SK-N-MC (cell line): ENCODE measurements around the gene TMEM165.
A peak's percentile ranks its signal among the peaks of the same experiment; 100 is the strongest.
"Not testable (repeated sequence)": the region's sequence is repeated elsewhere in the genome, so short reads cannot be mapped to it uniquely, and the experiment has no call there.

Source experiments
- DNase-seq: peaks from one replicate; pipeline ENCODE4 v3.0.0-alpha.2; 2011; ENCODE audit warnings: low read depth, low spot score
- H3K27ac ChIP-seq: fragments of 200-600 bp; sonication (generic); 2 replicates; pipeline ENCODE4 v1.5.1; 2016; ENCODE audit warnings: mixed run types
- H3K36me3 ChIP-seq: fragments of 200-600 bp; sonication (generic); 2 replicates; pipeline ENCODE4 v1.6.1; 2017; ENCODE audit warnings: antibody characterized with exemption, low read length, mixed read lengths; ENCODE audit not compliant: insufficient read depth
- H3K4me3 ChIP-seq: fragments of 200-600 bp; sonication (generic); 2 replicates; pipeline ENCODE4 v1.5.1; 2016
- H3K9ac ChIP-seq: fragments of 200-600 bp; sonication (generic); 2 replicates; pipeline ENCODE4 v1.8.0; 2017; ENCODE audit warnings: mixed run types, mixed read lengths; ENCODE audit not compliant: insufficient read length
- H3K9me3 ChIP-seq: fragments of 200-600 bp; sonication (generic); 2 replicates; pipeline ENCODE4 v1.6.1; 2017; ENCODE audit warnings: low read depth, mild to moderate bottlenecking, antibody characterized with exemption, low read length, moderate library complexity, mixed read lengths
- EZH2 ChIP-seq: fragments of 200-600 bp; sonication (generic); IDR thresholded peaks from one replicate; pipeline ENCODE4 v1.6.1; 2017; ENCODE audit warnings: antibody characterized with exemption
- FOXP2 ChIP-seq: optimal IDR thresholded peaks from 2 replicates; pipeline ENCODE3; 2011; ENCODE audit warnings: mild to moderate bottlenecking, moderate library complexity; ENCODE audit not compliant: insufficient read depth; ENCODE audit errors: extremely low read length, control extremely low read depth
- POLR2AphosphoS5 ChIP-seq: IDR thresholded peaks from 2 replicates; pipeline ENCODE4 v1.6.1; 2012; ENCODE audit warnings: mild to moderate bottlenecking, low read depth, low read length, borderline replicate concordance

Gene TMEM165, protein sequence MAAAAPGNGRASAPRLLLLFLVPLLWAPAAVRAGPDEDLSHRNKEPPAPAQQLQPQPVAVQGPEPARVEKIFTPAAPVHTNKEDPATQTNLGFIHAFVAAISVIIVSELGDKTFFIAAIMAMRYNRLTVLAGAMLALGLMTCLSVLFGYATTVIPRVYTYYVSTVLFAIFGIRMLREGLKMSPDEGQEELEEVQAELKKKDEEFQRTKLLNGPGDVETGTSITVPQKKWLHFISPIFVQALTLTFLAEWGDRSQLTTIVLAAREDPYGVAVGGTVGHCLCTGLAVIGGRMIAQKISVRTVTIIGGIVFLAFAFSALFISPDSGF

DNA sequence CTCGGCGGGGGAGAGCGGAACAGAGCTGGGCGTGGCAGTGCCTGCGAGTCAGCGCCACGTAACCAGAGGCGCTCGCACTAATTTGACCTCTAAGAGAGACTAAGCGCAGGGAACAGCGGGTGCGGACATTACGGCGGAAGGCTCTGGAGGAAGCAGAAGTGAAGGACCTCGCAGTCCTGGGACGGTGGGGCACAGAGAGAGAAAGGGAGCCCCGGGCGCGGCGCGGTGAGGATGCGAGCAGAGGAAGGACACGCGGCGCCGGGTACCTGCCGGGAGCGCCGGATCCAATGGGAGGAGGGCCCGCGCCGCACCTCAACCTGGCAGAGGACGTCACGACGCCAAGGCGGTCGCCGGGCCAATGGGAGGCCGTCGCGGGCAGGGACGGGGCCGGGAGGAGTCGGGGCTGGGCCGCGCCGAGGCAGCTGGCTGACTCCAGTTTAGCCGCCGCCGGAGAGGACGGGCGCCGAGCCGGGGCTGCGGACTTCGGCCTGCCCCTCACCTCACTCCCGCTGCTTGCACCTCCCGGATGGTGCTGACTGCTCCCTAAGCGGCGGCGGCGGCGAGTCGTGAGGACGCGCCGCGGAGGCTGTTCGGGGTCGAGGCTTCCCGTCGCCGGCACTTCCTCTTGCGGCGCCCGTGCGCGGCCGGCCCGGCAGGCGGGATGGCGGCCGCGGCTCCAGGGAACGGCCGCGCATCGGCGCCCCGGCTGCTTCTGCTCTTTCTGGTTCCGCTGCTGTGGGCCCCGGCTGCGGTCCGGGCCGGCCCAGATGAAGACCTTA, at the start of gene TMEM165:
TSS of gene TMEM165 (plus strand) at position 429 of the 779 bp plus-strand sequence. CDS start at position 662, 233 bp downstream.
- H3K27ac ChIP-seq: no peak within 1 kb of the TSS
- TF ChIP-seq EZH2 (no peak), POLR2AphosphoS5 (peak; percentile 91), FOXP2 (no peak)
- DNase-seq: no peak
- H3K36me3 ChIP-seq: peaks cover 9% of the 10 kb centered on the region; the same call in 1 of the 2 replicates
- no peaks in the 10 kb centered on the region for H3K9me3 ChIP-seq
- H3K4me3 ChIP-seq: peak within 1 kb of the TSS; percentile 95
- peak within 1 kb of the TSS; percentile 85 for H3K9ac ChIP-seq

DNA sequence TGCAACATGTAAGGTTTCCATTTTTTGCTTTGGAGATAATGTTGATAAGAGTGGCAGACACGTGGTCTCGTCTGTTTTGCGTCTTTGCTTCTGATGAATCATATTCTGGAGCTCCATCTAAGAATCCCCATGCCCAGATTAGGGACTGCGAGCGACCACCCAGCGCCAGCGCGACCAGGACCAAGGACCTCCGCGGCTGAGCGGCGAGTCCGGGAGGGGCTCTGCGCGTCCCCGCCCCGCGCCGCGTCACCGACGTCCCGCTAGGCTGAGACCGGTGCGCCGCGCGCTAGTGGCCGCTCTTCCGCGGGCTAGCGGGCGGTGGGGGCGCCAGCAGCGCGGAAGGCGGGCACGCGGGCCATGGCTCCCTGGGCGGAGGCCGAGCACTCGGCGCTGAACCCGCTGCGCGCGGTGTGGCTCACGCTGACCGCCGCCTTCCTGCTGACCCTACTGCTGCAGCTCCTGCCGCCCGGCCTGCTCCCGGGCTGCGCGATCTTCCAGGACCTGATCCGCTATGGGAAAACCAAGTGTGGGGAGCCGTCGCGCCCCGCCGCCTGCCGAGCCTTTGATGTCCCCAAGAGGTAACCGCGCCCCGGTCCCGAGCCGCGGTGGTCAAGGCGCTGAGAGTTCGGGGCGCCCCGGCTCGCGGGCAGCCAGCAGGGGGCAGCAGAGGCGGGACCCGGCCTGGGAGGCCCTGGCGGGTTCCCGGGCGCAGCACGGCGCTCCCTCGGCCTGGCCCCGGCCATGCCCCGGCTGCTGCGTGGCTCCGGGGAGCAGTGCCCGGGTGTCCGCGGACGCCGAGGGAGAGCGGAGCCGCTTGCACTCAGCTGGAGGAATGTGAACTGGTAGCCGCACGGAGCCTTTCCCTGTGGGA, 49.5 kb upstream of the TMEM165 start, which contains the start of gene SRD5A3:
TSS of gene SRD5A3 (plus strand) at position 263 of the 871 bp plus-strand sequence. CDS start at position 358, 95 bp downstream.
- Histone ChIP-seq H3K4me3 (peak within 1 kb of the TSS; percentile 85), H3K9me3 (no peaks in the 10 kb centered on the region), H3K36me3 (peaks cover 17% of the 10 kb centered on the region), H3K27ac (peak within 1 kb of the TSS; percentile 67), H3K9ac (peak within 1 kb of the TSS; percentile 96)
- no peak for DNase-seq
- TF ChIP-seq POLR2AphosphoS5: peak; percentile 75
- TF ChIP-seq EZH2: no peak
- TF ChIP-seq FOXP2: peak; percentile 51

DNA sequence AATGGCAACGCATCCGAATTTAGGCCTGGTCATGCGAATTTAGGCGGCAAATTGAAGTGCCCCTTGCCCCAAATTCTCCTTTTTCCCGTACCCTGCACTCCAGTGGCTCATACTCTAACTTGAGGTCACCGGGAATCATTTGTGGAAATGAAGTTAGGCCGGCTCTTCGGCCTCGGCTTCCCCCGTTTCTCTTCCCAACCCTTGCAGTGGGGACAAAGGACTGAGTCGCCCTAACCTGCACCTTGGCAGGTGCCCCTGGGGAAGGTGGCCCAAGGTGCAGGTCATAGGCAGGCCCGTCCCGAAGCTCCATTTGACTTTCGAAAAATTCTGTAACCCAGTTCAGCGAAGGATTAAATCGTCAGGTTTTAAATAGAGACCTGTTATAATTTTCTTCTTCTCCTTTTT, 48.9 kb upstream of the TMEM165 start:
- H3K4me3 ChIP-seq: peak overlapping the region; percentile 85
- H3K27ac ChIP-seq: peak overlapping the region; percentile 67
- no peaks in the 10 kb centered on the region for H3K9me3 ChIP-seq
- H3K36me3 ChIP-seq: peaks cover 24% of the 10 kb centered on the region
- TF ChIP-seq FOXP2 (no peak), POLR2AphosphoS5 (no peak), EZH2 (no peak)
- no peak for DNase-seq
- peak overlapping the region; percentile 96 for H3K9ac ChIP-seq

DNA sequence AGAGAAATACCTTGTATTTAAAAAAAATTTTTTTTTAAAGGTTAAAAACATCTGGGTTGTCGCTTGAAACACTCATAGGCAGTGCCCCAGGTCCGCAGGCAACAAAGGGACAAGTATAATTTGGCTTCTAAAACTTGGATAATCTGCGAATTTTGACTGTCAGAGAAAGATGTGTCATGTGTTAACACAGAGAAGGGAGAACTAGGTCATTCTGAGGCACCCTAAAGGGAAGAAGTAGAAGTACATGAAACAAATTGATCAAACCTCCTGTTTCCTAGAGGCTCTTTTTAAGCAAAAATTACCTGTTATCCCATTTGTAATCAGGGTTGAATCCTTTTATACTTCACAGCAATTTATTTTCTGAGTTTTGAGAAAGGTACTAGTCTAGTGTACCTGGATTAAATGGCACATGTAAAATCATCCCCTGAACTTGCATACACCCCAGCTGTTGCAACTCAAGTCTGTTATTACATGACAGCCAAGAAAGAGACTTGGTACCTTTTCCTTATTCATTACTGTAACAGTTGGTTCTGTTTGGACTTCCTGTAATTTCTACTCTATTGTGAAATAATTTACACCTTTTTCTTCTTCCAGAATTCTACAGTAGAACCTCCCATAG, 48.0 kb upstream of the TMEM165 start:
- Histone ChIP-seq H3K27ac (peak overlapping the region; percentile 67), H3K4me3 (peak overlapping the region; percentile 85), H3K36me3 (peaks cover 32% of the 10 kb centered on the region), H3K9ac (peak overlapping the region; percentile 96), H3K9me3 (peaks cover 5% of the 10 kb centered on the region; the same call in 1 of the 2 replicates)
- TF ChIP-seq EZH2 (no peak), FOXP2 (no peak), POLR2AphosphoS5 (no peak)
- DNase-seq: no peak

DNA sequence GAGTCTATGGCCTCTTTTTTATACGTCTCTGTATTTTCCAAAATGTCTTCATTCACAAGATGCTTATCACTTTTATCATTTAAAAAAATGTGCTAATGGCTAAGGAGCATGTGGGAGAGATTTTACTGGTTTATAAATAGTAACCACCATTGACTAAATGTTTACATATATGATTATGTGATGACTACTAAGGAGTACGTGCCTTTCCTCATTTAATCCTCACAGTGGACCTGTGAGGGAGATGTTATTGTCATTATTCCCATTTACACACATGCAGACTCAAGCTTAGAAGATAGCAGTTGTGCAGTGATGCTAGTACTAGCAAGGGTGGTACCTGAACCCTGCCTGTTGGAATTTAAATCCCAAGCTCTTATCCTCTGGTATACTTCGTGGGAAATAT, 47.3 kb upstream of the TMEM165 start:
- DNase-seq: no peak
- Histone ChIP-seq H3K36me3 (peaks cover 40% of the 10 kb centered on the region), H3K9me3 (peaks cover 5% of the 10 kb centered on the region; the same call in 1 of the 2 replicates), H3K4me3 (peak overlapping the region; percentile 85), H3K27ac (no peak overlapping the region; the same call in 1 of the 2 replicates), H3K9ac (peak overlapping the region; percentile 96)
- TF ChIP-seq FOXP2 (no peak), EZH2 (no peak), POLR2AphosphoS5 (no peak)

DNA sequence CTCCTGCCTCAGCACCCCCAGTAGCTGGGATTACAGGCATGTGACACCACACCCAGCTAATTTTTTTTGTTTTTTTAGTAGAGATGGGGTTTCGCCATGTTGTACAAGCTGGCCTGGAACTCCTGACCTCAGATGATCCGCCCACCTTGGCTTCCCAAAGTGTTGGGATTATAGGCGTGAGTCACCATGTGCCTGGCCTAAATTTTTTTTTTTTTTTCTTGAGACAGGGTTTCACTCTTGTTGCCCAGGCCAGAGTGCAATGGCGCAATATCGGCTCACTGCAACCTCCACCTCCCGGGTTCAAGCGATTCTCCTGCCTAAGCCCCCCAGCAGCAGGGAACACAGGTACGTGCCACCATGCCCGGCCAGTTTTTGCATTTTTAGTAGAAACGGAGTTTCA, 44.9 kb upstream of the TMEM165 start:
- H3K9ac ChIP-seq, H3K27ac ChIP-seq, H3K9me3 ChIP-seq, H3K4me3 ChIP-seq, DNase-seq: not testable (repeated sequence)
- H3K36me3 ChIP-seq: peaks cover 55% of the 10 kb centered on the region

DNA sequence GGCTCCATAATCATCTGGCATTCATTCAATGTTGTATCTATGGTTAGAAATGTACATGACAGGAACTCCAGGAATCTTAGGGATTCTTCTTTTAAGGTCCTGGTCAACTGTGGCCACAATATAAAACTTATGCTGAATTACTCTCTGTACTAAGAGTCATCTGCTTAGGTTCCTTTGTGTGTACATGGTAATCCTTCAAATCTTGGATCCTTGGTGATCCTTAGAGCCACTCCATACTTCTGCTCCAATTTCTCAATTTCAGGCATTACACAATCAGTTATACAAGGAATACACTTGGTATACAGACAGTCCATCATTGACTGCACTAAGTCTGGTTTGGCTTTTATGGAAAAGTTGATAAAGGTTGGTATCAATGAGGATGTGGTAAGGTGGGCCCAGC, 43.9 kb upstream of the TMEM165 start:
- H3K36me3 ChIP-seq: peaks cover 55% of the 10 kb centered on the region
- no peak overlapping the region for H3K27ac ChIP-seq
- TF ChIP-seq FOXP2: no peak
- no peak for TF ChIP-seq POLR2AphosphoS5
- TF ChIP-seq EZH2: no peak
- no peak overlapping the region for H3K9ac ChIP-seq
- DNase-seq: no peak
- no peak overlapping the region for H3K4me3 ChIP-seq
- peaks cover 5% of the 10 kb centered on the region; the same call in 1 of the 2 replicates for H3K9me3 ChIP-seq
